NCI-H1436 (cell line): Measurements from ENCODE around the gene PSMD14.

Source experiments
- DNase-seq: peaks from one replicate; lab custom pipeline; 2025; lab: John Stamatoyannopoulos, UW

Gene PSMD14

DNA sequence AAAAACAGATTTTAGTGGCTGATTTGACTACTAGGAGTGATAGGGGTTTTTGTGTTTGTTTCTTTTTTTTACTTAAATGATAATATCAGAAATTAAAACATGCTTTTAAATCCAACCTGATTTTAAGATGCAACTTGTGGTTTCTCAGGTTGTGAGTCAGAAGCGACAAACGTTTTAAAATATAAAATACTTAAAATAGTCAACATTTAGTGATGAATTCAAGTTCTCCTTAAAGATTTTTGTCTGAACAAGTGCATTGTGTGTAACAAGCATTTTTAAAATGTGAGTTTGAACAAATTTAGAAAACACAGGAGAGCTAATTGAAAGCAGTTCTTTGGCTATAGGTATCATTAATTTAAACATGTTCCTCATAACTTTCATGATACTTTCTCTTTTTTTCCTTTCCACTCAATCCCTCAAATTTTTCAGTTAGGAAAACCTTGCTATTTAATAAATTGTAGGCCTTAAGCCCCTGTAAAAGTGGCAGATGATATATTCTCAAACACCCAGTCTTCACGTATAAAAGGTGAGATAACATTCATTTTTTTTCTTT, 111.5 kb downstream of the PSMD14 start:
- DNase-seq, result no peak

DNA sequence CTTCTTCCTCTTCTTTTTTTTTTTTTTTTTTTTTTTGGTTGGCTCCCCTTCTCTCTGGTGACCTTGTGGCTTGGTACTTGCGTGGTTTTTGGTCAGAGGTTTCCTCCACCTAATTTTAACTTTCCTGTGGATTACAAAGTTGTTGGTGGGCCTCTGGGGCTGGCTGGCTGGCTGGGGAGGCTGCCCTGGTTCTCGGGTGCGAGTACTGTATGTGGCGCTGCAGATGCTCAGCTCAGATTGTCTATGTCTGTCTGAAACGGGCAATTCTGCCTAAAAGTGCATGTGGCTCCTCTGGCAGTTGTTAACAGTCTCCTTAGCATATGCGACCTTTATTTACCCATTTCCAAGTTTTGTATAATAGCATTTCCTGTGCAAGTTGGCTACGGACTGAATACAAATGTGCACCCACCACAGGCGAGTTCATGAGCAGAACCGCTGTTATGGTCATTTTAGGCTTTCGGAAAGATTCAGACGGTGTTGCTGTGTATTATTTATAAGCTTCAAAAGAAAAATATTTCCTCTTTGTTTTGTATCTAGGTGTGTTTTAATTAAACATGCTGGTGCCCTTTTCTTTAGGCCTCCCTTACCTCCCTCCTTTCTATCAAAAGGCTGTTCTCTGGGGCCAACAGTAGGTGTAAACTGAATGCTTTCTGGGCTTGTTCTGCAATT, 112.3 kb downstream of the PSMD14 start:
- no peak for DNase-seq

DNA sequence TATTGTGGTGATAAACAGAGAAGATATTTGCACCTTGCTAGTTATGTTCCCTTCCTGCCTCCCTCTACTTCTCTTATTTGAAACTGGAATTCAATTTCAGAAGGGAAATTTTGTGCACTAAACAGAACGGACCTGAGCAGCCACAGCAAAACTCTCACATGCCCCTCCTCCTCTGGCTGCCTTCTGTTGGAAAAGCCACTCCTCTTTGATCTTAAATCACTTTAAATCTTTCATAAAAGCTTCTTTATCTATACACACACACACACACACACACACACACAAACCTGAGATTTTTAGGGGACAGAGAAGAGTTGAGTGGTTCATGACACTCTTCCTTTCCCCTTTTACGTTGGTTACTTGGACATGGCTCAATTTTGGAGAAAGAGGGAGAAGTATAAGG, 113.5 kb downstream of the PSMD14 start:
- DNase-seq, result no peak

DNA sequence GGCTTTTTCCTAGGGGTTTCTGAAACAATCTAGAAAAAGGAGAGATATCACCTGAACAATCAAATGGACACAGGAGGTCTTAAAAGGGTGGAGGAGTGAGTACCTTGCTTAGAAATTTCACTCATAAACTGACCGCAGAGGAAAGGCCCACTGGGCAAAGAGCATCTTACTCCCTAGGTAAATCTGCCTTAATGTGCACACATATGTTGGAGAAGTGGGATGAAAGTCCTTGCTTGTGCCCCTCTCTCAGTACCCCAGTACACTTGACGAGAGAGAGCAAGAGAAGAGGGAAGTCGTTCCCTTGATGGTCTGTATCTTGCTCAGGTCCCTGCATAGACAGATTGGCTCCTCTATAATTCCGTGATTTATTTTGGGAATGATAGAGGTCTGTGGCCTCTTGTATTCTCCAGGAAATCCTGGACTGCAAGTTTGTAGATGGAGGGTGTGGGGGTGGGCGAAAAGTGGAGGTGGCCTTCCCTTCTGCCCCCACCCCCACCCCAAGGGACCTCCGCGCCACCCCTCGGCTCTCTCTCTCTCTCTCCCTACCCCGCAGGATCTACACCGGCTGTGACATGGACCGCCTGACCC, 114.7 kb downstream of the PSMD14 start:
- DNase-seq, result no peak

DNA sequence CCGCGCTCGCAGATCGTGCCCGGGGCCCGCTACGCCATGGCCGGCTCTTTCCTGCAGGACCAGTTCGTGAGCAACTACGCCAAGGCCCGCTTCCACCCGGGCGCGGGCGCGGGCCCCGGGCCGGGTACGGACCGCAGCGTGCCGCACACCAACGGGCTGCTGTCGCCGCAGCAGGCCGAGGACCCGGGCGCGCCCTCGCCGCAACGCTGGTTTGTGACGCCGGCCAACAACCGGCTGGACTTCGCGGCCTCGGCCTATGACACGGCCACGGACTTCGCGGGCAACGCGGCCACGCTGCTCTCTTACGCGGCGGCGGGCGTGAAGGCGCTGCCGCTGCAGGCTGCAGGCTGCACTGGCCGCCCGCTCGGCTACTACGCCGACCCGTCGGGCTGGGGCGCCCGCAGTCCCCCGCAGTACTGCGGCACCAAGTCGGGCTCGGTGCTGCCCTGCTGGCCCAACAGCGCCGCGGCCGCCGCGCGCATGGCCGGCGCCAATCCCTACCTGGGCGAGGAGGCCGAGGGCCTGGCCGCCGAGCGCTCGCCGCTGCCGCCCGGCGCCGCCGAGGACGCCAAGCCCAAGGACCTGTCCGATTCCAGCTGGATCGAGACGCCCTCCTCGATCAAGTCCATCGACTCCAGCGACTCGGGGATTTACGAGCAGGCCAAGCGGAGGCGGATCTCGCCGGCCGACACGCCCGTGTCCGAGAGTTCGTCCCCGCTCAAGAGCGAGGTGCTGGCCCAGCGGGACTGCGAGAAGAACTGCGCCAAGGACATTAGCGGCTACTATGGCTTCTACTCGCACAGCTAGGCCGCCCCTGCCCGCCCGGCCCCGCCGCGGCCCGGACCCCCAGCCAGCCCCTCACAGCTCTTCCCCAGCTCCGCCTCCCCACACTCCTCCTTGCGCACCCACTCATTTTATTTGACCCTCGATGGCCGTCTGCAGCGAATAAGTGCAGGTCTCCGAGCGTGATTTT, 115.5 kb downstream of the PSMD14 start:
- DNase-seq, result no peak

DNA sequence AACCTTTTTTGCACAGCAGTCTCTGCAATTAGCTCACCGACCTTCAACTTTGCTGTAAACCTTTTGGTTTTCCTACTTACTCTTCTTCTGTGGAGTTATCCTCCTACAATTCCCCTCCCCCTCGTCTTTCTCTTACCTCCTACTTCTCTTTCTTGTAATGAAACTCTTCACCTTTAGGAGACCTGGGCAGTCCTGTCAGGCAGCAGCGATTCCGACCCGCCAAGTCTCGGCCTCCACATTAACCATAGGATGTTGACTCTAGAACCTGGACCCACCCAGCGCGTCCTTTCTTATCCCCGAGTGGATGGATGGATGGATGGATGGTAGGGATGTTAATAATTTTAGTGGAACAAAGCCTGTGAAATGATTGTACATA, 116.2 kb downstream of the PSMD14 start:
- no peak for DNase-seq

DNA sequence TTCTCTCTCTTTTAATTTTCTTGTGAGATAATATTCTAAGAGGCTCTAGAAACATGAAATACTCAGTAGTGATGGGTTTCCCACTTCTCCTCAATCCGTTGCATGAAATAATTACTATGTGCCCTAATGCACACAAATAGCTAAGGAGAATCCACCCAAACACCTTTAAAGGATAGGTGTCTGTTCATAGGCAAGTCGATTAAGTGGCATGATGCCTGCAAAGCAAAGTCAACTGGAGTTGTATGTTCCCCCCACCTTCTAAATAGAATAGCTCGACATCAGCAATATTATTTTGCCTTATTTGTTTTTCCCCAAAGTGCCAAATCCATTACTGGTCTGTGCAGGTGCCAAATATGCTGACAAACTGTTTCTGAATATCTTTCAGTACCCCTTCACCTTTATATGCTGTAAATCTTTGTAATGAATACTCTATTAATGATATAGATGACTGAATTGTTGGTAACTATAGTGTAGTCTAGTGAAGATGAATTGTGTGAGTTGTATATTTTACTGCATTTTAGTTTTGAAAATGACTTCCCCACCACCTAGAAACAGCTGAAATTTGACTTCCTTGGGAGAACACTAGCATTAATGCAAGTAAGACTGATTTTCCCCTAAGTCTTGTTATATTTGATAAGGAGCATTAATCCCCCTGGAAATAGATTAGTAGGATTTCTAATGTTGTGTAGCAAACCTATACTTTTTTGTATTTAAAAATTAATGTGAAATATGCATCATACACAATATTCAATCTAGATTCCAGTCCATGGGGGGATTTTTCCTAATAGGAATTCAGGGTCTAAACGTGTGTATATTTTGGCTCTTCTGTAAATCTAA, 116.9 kb downstream of the PSMD14 start:
- no peak for DNase-seq

DNA sequence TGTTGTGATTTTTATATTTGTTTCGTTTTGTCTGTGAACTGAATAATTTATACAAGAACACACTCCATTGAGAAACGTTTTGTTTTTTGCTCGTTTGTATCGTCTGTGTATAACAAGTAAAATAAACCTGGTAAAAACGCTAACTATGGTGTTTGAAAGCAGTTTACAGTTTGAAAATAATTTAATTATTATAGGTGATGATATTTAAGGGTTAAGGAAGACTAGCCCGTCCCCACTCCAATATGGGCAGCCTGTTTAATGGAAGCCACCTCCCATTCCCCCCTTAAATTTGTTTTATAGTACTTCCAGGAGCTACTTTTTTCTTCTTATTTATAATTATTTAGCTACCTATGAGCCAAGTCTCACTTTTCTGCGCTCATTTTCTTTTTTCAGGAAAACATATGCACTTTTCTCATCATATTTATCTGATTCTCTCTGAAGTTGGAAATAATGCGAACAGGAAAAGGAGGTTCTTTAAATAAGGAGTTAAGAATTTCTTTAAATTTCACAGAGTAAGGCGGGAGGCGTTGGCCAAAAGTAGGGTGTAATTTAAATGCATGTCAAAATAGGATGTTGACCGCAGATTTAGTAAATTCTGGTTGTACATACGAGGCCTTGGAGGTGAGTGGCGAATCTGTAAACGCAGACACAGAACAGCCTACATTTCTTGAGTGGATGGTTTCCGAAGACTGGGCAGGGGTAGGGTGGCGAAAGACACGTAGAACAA, 117.7 kb downstream of the PSMD14 start:
- DNase-seq, result no peak

DNA sequence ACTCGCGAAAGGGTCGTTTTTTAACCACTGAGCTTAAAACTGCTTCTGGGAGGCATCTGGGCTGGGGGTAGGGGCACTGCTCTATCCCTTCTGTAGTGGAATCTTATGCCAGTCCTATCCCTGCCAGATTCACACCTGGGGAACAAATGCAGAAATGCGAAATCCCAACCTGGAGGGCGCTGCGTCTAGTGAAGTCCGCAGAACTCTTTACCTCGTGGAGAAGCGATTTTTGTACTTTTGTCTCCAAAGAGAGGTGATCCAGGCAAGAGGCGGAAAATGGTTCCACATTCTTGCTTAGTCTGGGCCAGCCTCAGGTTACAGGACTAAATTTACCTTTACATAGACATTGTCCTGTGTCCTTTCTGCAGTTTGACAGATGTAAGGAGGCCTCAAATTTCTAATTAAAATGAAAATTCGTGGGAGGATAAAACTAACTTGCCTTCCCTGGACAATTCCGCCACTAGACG, 118.3 kb downstream of the PSMD14 start:
- no peak for DNase-seq

DNA sequence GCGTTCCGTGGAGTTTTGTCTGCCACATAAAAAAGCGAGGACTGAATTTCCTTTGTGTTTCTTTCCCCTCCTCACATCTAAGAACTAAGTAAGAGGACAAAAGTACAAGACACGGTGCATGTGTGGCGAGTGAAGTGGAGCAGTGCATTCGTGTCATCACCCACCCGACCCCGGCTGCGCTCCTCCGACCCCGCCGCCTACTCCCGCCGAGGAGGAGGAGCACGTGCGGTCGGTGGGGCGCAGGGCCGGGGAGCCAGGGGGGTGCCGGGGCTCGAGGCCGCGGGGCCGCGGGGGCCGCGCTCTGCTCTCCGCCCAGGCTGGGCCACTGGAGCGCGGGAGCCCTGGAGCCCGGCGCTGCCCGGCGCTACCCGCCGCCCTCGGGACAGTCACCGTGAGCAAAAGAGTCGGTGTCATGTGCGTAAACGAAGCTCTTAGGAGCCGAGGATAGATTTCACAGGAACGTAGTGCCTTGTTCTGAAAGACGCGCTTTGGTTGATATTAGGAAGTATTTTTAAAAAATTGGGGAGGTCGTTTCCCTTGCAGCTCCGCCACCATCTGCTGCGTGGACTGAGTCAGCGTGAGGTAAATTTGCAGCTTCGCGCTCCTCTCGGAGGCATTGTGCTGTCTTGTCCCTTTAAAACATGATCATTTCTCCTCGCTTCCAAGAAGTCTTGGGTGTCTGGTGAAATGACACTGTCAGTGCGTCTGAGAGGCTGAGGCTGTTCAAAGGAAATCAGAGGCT, 118.9 kb downstream of the PSMD14 start:
- no peak for DNase-seq

DNA sequence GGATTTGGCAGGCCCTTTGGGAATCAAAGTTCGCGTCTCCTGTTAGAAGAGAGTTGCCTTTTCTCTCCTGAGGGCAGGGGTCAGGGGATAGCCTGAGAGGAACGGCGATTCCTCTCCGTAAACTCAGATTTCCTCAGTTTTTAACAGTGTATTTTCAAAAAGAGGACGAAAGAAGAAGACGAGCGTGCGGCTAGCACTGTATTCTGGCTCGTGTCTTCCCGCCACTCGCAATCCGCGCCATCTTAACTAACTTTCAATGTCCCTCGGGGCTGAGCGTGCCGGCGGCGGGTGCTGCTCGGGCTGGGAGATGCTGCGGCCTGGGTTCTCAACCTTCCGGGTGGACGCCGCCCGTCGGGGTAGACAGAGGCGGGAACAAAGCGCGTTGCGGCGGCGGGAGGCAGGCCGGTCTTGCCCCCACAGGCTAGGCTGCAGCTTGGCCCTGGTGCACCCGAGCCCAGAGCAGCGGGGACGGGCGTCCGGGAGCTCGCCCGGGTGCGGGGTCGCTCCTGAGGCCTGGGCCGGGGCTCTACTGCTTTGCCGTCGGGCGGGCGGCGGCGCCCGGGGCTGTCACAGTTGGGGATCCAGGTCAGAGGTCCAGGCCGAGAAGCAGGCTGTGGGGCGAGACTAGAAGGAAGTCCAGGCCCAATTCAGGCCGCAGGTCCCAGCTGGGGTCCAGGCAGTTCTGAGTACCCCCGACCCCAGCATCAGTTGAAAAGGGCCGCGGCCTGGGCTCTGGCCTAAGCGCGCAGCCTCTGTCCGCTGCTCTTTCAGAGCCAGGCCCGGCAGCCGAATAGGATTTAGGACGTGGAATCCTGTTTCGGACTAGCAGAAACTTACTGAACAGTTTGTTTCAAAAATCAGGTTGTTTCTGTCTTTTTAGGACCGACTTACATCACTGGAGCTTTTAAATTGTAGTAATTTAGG, 119.7 kb downstream of the PSMD14 start:
- DNase-seq, result no peak

DNA sequence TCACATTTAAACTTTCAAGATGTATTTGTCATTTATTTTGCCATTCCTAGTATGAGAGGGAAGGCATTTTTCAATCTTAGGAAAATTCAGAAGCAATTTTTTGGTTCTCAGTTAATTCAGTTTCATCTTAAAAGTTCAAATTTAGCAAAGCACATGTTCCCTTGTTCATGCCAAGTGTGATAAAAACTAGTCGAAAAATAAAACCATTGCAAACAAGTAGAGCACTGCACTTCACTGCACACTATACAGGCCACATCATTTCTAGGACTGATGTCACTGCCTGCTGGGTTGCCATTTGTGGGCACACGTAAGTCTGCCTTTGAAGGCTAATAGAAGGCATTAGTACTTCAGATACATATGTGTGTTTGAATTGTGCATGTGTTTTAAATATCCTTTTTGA, 122.2 kb downstream of the PSMD14 start:
- no peak for DNase-seq

DNA sequence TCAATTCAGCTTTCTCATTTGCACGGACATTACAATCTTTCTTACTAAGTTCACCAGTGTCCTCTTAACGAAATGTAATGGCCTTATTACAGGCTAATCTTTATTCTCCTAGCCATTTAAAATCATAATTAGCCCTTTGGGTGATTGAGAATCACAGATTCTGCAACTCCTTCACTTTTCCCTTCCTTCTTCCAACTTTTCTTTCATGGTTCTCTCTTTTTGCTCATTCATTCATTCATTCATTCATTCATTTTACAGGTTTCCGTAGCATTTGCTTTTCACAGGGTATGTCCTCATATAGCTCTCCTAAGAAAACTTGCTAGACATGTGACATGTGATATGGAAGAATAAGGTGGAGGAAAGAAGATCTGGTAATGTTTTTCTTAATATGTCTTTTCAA, 123.9 kb downstream of the PSMD14 start:
- no peak for DNase-seq

DNA sequence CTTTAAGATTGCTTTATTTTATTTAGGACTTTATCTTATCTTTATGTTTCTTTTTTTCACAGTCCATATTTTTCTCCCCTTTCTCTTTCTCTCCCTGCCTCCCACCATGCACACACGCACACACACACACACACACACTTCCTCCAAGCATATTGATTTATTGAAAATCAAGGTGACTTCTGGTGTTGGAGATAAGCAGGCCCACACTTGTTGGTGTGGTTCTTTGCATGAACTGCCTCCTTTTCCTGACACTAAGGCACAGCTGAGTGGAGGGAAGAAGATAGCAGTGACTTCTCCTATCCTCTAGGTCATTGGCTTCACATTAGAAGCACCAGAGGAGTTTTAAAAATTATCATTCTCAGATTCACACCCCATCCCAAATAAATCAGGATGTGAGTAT, 125.9 kb downstream of the PSMD14 start:
- no peak for DNase-seq

DNA sequence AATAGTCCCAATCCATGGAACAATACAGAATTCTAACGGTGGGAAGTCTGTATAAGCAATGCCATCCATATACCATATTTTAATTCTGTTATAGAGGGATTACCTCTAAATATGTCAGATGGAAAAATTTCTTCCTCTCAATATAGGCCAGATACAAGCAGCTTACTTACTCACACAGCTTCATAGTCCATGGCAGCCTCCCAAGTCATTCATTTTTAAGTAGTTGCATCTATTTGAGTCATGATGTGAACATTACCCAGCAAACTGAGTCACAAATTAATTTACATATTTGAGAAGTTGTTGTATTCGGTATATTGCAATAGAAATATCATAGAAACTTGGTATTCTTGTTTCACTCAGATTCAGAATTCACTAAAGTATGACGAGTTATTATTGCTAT, 128.2 kb downstream of the PSMD14 start:
- DNase-seq, result no peak

DNA sequence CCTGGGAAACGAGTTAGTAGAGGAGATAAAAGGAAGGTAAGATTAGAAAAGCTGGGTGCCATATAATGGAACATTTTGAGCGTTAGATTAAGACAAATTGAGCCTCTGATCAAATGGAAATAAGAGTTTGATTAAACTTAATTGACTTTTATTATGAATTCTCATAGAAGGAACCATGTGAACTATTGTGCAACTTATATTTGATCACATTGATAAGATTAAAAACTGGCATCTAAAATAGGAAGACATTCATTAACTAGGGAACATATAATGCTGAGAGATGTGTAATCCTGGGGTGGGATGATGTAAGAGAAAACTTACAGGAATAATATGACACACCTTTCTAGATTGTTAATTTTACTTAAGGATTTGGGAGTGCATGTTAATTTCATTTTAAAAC, 130.4 kb downstream of the PSMD14 start:
- no peak for DNase-seq

DNA sequence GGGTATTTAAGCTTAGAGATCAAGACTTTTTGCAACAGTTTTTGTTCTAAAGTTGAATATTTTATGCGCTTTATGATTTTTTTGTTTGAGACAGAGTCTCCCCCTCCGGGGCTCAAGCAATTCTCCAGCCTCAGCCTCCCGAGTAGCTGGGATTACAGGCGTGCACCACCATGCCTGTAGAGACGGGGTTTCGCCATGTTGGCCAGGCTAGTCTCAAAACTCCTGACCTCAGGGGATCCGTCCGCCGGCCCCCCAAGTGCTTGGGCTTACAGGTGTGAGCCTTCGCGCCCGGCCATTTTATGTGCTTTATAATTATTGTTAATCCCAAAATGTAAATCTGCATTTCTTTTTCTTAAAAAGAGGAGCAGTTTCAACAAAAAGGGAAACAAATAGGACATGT, 136.9 kb downstream of the PSMD14 start:
- no peak for DNase-seq

DNA sequence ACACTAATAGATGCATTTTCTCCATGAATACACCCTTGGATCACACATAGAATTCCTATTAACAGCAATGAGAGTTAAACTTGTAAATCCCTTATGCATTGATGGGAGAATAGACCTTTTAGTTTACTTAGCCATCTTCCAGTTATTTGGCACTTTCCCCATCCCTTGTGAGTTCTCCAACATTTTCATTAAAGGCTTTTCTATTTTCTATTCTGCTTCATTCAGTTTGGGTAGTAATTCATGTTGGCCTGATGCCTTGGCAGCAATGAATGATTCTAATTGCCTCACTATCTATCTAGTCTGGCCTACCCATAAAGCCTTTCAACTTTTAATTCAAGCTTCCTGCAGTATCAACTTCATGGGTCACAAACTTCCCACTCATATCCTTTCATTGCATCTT, 140.2 kb downstream of the PSMD14 start:
- no peak for DNase-seq
